ENCODE data around the gene RCE1.

RCE1 gene

GRCh38 chr11:66868082-66868725, 25.0 kb downstream of the RCE1 start:
- no peak for TF ChIP-seq POLR2A (IDR thresholded peaks at IDR 0.05; ENCODE audit: low read depth, low read length)
- no peak for TF ChIP-seq POLR2AphosphoS5 (IDR thresholded peaks at IDR 0.05; ENCODE audit: low read depth, low read length)
- TF ChIP-seq TAF1 (IDR thresholded peaks at IDR 0.05; ENCODE audit: borderline replicate concordance, low read depth, low read length): no peak
- DNase-seq (ENCODE audit: insufficient read length): no peak
- FAIRE-seq: peak; percentile 42

- FAIRE-seq (peak; percentile 98), DNase-seq (ENCODE audit: insufficient read length) (peak; percentile 94)
- no peak for TF ChIP-seq POLR2A (IDR thresholded peaks at IDR 0.05; ENCODE audit: low read depth, low read length)
- TF ChIP-seq TAF1 (IDR thresholded peaks at IDR 0.05; ENCODE audit: borderline replicate concordance, low read depth, low read length): no peak
- TF ChIP-seq POLR2AphosphoS5 (IDR thresholded peaks at IDR 0.05; ENCODE audit: low read depth, low read length): no peak
Observed at GRCh38 chr11:66868726-66869566, 25.7 kb downstream of the RCE1 start.

- DNase-seq (ENCODE audit: insufficient read length): no peak
- no peak for TF ChIP-seq TAF1 (IDR thresholded peaks at IDR 0.05; ENCODE audit: borderline replicate concordance, low read depth, low read length)
- no peak for TF ChIP-seq POLR2AphosphoS5 (IDR thresholded peaks at IDR 0.05; ENCODE audit: low read depth, low read length)
- no peak for TF ChIP-seq POLR2A (IDR thresholded peaks at IDR 0.05; ENCODE audit: low read depth, low read length)
- no peak for FAIRE-seq
Observed at GRCh38 chr11:66869567-66869870, 26.3 kb downstream of the RCE1 start.

GRCh38 chr11:66870131-66870530, 26.9 kb downstream of the RCE1 start:
- TF ChIP-seq POLR2A (IDR thresholded peaks at IDR 0.05; ENCODE audit: low read depth, low read length) (no peak), POLR2AphosphoS5 (IDR thresholded peaks at IDR 0.05; ENCODE audit: low read depth, low read length) (no peak), TAF1 (IDR thresholded peaks at IDR 0.05; ENCODE audit: borderline replicate concordance, low read depth, low read length) (no peak)
- DNase-seq (ENCODE audit: insufficient read length) (no peak), FAIRE-seq (no peak)

GRCh38 chr11:66870616-66871520, 27.6 kb downstream of the RCE1 start:
- no peak for DNase-seq (ENCODE audit: insufficient read length)
- no peak for FAIRE-seq
- TF ChIP-seq POLR2A (IDR thresholded peaks at IDR 0.05; ENCODE audit: low read depth, low read length) (no peak), TAF1 (IDR thresholded peaks at IDR 0.05; ENCODE audit: borderline replicate concordance, low read depth, low read length) (no peak), POLR2AphosphoS5 (IDR thresholded peaks at IDR 0.05; ENCODE audit: low read depth, low read length) (no peak)

- DNase-seq (ENCODE audit: insufficient read length) (no peak), FAIRE-seq (no peak)
- no peak for TF ChIP-seq POLR2A (IDR thresholded peaks at IDR 0.05; ENCODE audit: low read depth, low read length)
Observed at GRCh38 chr11:66871521-66871901, 28.3 kb downstream of the RCE1 start.

GRCh38 chr11:66874232-66874631, 31.0 kb downstream of the RCE1 start:
- FAIRE-seq (no peak), DNase-seq (ENCODE audit: insufficient read length) (no peak)
- no peak for TF ChIP-seq POLR2A (IDR thresholded peaks at IDR 0.05; ENCODE audit: low read depth, low read length)
- no peak for TF ChIP-seq TAF1 (IDR thresholded peaks at IDR 0.05; ENCODE audit: borderline replicate concordance, low read depth, low read length)

GRCh38 chr11:66875378-66875777, 32.1 kb downstream of the RCE1 start:
- TF ChIP-seq POLR2A (IDR thresholded peaks at IDR 0.05; ENCODE audit: low read depth, low read length): no peak
- TF ChIP-seq POLR2AphosphoS5 (IDR thresholded peaks at IDR 0.05; ENCODE audit: low read depth, low read length): no peak
- TF ChIP-seq TAF1 (IDR thresholded peaks at IDR 0.05; ENCODE audit: borderline replicate concordance, low read depth, low read length): no peak
- FAIRE-seq: no peak

GRCh38 chr11:66877588-66878385, 34.5 kb downstream of the RCE1 start:
- TF ChIP-seq TAF1 (IDR thresholded peaks at IDR 0.05; ENCODE audit: borderline replicate concordance, low read depth, low read length) (no peak), POLR2A (IDR thresholded peaks at IDR 0.05; ENCODE audit: low read depth, low read length) (no peak), POLR2AphosphoS5 (IDR thresholded peaks at IDR 0.05; ENCODE audit: low read depth, low read length) (no peak)
- FAIRE-seq: no peak
- no peak for DNase-seq (ENCODE audit: insufficient read length)

More at GRCh38 chr11:66875378-66875777, 32.1 kb downstream of the RCE1 start:
- no peak for DNase-seq (ENCODE audit: insufficient read length)

- FAIRE-seq (no peak), DNase-seq (ENCODE audit: insufficient read length) (no peak)
- no peak for TF ChIP-seq POLR2A (IDR thresholded peaks at IDR 0.05; ENCODE audit: low read depth, low read length)
- no peak for TF ChIP-seq TAF1 (IDR thresholded peaks at IDR 0.05; ENCODE audit: borderline replicate concordance, low read depth, low read length)
- no peak for TF ChIP-seq POLR2AphosphoS5 (IDR thresholded peaks at IDR 0.05; ENCODE audit: low read depth, low read length)
Observed at GRCh38 chr11:66878474-66878873, 35.2 kb downstream of the RCE1 start.

GRCh38 chr11:66879000-66879399, 35.8 kb downstream of the RCE1 start:
- DNase-seq (ENCODE audit: insufficient read length): no peak
- FAIRE-seq: no peak
- TF ChIP-seq POLR2AphosphoS5 (IDR thresholded peaks at IDR 0.05; ENCODE audit: low read depth, low read length): no peak
- TF ChIP-seq TAF1 (IDR thresholded peaks at IDR 0.05; ENCODE audit: borderline replicate concordance, low read depth, low read length): no peak
- TF ChIP-seq POLR2A (IDR thresholded peaks at IDR 0.05; ENCODE audit: low read depth, low read length): no peak

Measured in GM12892 (cell line).